Bone marrow (tissue), 2 donors: Measurements from ENCODE around the gene GPR157.

Experiments used
- DNase-seq, 2 donors: peaks; one replicate each; lab custom pipeline; 2025; lab: John Stamatoyannopoulos, UW

The GPR157 gene

GRCh38 chr1:9118186-9118585 is 10.7 kb downstream of the GPR157 start:
- no peak for DNase-seq

DNA sequence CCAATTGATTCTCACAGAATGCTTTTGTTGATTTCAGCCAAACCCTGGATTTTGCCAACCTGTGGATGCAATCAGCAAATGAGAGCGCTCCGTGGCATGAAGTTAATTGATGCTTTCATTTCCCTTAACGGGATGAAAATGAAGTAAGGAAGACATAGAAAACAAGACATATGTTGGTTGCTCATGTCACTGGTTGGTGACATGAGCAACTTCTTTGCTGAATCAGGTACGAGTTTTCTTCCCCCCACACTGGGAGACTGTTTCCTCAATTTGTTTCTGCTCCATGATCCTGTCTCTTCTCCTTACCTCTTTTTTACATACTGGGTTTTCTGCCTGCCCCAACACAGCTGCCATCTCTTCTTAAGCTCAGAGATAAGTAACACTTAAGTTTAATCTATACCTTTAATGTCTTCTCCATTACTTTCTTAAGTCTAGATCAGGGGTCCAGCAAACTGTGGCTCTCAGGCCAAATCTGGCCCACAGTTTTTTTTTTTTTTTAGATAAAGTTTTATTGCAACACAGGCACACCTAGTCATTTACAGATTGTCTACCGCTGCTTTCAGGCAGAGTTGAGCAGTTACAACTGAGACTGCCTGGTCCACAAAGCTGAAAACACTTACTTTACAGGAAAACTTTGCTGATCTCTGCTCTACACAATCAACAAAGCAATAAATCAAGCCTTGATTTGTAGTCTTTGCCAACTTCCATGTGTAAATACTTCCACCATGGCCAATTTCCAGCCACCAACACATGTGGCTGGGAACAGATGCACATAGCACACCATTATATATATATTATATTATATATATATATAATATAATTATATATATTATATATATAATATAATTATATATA is 13.3 kb downstream of the GPR157 start:
- no peak for DNase-seq

DNA sequence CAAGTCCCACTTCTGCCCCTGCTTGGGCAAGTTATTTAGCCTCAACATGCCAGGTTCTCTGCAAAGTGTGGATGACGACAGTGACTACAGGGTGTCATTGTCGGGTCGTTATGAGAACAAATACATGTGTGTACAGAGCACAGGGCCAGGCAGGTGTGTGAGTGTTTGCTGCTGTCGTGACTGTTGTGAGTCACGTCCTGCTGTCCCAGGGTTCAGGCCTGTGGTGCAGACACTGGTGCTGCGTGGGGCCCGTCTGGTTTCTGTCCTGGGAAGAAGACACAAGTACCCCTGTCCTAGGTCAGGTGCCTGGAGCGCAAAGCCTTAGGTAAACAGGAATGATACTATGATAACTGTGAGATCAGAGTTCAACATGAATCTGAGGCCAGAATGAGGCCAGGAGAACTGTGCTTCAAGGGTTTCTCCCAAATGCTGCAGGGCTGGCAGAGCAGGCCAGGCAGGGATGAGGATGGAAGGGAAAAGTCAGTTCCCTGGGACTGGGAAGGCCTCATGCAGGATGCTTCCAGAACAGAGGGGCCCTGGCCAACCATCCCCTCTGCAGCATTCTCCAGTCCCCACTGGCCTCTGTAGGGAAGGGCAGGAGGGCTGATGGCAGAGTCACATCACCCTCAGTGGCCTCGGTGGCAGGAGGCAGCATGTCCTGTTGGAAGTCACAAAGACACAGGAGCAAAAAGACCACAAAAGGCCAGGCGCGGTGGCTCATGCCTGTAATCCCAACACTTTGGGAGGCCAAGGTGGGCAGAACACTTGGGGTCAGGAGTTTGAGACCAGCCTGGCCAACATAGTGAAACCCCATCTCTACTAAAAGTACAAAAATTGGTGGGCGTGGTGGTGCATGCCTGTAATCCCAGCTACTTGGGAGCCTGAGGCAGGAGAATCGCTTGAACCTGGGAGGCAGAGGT is 15.7 kb downstream of the GPR157 start:
- no peak for DNase-seq

DNA sequence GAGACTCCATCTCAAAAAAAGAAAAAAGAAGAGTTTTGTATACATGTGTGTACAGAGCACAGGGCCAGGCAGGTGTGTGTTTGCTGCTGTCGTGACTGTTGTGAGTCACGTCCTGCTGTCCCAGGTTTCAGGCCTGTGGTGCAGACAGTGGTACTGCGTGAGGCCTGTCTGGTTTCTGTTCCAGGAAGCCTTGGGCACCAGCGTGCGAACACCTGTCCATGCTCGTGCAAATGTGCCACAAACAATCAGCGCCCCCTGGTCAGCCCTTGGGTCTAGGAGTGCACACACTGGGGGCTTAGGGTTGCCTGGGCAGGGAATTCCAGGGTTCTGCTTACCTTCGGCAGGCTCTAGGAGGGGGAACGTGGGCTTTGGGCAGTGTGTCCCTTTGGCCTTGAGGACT is 16.9 kb downstream of the GPR157 start:
- no peak for DNase-seq

DNA sequence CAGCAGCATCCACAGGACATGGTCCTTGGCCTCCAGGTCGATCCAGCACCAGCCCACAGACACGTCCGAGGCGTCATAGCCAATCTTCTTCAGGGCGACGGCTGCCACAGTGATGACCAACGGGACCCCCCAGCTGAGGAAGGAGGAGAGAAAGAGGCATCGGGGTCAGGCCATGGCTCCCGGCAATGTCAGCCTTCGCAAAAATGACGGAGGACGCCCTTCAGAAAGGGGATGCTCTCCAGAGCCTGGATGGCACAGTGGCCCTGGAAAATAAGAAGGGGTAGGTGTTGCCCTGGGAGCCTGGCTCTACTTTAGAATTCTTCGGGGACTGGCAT is 17.6 kb downstream of the GPR157 start:
- no peak for DNase-seq

DNA sequence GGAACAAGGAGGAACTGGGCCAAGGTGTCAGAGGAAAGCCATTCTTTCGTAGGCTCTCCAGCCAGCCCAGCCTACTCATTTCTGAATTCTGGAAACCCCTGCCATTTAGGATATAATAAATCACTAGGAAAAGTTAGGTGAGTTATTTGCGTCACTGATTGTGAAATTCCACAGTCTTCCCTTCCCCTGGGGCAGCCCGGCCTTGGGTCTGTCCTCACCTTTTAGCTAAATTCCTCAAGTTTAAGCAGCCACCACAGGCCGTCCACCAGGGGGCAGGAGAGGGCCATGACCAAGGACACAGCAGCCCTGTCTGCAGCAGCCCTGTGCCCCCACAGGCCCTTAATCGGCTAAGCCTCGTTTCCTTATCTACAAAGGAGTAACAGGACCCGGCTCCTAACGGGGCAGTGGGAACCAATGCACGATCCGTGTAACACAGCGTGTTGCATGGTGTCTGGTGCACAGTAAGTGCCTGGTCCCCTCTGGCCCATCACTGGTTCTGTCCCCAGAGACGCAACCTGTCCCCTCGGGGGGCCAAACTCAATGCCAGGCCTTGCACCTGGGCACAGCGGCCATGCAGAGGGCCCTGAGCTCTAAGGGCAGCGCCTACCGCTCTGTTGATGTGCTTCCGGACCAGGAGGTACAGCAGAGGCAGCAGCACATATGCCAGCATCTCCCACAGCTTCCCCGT is 18.1 kb downstream of the GPR157 start:
- DNase-seq, result peak; percentile 64 to 66

DNA sequence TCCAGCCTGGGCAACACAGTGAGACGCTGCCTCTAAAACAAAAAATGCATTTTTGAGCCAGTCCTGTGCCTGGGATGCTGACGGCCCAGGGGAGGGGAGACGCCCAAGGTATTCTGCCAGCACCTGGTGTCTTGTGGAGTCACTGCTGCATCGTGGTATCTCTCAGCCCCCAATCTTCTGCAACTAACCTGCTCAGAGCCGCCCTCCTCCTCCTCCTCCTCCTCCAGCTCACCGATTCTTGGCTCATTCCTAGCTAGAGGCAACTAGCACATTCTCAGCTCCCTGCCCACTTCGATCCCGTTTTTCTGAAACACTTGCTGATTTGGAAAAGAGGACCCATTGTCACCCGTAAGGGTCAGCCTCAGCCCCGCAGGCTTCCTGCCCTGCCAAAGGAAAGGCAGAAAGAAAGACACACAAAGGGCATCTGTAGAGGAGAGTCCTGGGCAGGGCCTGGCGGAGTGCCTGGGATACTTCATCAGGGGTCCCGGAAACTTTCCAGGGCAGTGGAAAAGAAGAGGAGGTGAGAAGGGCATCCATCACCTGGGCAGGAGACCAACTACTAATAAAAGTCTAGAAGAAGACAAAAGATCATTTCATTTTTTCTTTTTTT is 20.7 kb downstream of the GPR157 start:
- no peak for DNase-seq

DNA sequence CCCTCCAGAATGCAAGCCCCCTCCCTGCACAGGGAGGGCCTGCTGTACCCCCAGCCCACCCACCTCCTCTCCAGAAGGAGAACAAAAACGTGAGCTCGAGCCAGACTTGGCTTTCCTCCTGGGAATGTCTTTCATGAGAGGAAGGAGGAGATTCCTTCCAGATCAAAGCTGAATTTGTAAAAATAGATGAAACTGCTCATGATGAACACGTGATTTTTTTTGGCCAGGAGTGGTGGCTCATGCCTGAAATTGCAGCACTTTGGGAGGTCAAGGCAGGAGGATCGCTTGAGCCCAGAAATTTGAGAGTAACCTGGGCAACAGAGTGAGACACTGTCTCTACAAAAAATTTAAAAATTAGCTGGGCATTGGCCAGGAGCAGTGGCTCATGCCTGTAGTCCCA is 21.8 kb downstream of the GPR157 start:
- no peak for DNase-seq

DNA sequence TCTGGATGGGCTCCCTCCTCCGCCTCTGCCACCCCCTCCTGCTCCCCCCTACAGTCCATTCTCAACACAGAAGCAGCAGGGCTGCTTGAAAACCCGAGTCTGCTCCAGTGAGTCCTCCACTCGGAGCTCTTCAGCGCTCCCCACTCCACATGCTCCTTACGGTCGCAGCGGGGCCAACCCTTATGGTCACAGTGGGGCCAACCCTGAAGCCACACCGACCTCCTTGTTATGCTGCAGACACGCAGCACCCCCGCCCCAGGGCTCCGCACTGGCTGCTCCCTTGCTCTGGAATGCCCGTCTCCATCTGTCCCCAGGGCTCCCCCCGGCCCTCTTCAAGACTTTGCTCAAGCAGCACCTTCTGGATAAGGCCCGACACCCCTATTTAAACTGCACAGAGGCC is 22.6 kb downstream of the GPR157 start:
- DNase-seq, result no peak

- no peak for DNase-seq
Measured at GRCh38 chr1:9105336-9105867, 23.5 kb downstream of the GPR157 start.

DNA sequence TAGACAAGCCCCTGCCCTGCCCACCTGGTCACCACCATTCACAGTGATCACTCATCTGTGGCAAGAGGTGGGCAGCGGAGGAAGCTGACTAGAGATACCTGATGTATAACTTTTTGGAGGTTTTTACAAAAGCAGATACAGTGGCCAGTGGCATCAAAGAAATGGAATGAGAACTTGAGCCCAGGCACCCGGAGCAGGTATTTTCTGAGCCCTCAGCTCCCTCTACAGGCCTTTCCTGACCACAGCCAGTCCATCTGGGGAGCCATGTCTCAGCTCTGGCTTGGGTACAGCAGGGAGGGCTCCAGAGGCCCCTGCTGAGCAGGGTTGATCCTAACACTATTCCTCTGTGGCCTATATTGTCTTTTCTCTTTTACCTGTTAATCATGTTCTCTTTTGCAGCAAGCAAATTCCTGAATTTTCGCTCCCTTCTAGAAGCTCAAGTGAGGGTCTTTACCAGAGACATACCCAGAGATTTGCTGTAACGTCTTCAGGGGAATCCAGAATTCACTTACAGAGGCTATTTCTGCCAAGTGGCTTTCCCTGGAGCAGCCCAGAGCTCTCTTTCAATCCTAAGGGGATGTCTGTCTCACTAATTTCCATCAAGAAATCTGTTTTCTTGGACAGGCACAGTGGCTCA is 27.3 kb downstream of the GPR157 start:
- DNase-seq, result peak in 1 of 2 donors; percentile 76

DNA sequence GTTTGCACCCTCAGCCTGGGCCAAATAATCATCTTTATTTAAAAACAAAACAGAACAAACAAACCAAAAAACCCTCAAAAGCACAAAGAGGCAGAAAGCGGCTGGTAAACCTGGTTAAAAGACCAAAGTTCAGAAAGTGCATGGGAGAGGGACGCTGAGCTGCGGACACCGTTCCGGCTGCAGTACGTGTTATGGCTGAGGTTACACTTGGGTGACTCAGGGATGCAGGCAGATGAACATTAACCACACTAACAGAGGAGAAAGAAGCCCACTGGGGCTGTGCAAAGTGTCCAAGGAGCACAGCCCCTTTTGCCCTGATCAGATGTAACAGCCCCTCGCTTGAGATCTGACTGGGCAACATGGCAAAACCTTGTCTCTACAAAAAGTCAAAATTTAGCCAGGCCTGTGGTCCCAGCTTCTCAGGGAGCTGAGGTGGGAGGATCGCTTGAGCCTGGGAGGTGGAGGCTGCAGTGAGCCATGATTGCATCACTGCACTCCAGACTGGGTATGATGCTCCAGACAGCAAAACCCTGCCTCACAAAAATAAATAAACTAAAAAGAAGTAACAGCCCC is 28.3 kb downstream of the GPR157 start:
- no peak for DNase-seq

- no peak for DNase-seq
Measured at GRCh38 chr1:9099555-9099954, 29.3 kb downstream of the GPR157 start.

DNA sequence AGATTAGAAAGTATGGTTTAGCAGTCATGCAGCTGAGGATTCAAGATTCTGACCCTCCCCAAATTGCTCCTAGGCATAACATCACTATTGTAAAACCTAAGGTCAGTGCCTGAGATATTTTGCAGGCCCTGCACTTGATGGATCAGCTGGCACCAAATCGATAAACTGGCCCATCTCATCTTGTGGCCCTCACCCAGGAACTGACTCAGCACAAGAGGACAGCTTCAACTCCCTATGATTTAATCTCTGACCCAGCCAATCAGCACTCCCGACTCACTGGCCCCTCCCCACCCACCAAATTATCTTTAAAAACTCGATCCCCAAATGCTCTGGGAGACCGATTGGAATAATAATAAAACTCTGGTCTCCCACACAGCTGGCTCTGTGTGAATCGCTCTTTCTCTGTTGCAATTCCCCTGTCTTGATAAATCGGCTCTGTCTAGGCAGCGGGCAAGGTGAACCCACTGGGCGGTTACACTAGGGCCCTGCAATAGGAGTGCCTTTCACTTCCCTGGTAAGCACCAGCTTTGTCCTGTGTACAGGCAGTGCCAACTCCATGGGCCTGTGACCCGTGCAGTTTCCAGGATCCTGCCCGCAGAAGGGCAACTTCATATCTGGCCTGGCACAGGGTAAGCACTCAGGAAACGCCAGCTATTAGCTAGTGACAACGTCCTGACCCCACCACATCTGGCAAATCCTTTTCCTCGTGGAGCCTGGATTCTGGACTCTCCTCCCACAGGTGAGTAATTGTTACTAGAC is 30.8 kb downstream of the GPR157 start:
- DNase-seq, result no peak

DNA sequence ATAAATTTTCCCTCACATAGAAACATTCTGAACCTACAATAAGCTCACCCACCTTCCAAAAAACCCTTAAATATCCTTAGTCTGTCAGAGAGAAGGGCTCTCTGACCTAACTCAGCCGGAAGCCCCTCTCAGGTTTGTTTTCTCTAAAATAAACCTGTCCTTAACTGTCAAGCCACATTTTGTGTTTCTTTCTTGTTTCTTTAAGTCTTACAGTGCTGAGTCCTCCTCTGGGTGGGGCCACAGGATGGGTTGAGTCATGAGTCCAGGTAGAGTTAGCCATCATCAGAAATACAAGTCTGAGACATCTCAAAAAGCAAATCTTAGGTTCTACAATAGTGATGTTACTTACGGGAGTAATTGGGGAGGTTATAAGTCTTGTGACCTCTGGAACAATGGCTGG is 33.1 kb downstream of the GPR157 start:
- no peak for DNase-seq

DNA sequence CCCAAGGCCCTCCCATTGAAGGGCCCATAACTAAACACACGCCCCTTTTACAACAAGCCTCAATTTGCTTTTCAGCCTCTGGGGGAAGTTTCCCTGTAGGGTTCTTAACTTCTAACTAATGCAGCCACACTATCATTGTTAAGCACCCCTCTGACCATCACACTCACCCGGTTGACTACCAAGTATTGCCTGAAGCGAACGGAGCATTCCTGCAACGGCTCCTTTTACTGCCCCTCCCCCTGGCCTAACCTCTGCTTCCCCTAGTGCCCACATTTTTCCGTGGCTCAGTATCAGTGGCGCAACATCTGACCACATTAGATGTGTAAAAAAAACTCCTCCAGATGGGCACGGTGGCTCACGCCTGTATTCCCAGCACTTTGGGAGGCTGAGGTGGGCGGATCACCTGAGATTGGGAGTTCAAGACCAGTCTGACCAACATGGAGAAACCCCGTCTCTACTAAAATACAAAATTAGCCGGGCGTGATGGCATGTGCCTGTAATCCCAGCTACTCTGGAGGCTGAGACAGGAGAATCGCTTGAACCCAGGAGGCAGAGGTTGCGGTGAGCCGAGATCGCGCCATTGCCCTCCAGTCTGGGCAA is 34.8 kb downstream of the GPR157 start:
- DNase-seq, result peak in 1 of 2 donors; percentile 37

DNA sequence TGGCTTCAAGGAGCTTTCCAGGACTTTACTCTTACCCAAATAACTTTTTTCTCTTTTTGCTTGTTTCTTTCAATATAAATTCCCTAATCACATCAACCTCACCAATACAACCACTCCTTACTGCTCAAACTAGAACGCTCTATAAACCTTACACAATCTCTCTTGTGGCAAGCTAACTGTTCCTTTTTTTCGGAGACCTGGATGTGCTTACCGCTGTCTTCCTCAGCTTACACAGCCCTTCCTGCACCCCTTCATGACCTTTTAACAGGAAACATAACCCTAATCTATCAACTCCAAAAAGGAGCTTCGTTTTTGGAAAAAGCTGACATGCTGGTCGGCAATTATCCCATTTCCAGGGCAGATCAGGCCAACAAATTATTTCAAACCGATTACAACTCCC is 35.3 kb downstream of the GPR157 start:
- DNase-seq, result no peak

GRCh38 chr1:9093091-9093490 is 35.8 kb downstream of the GPR157 start:
- DNase-seq, result no peak

DNA sequence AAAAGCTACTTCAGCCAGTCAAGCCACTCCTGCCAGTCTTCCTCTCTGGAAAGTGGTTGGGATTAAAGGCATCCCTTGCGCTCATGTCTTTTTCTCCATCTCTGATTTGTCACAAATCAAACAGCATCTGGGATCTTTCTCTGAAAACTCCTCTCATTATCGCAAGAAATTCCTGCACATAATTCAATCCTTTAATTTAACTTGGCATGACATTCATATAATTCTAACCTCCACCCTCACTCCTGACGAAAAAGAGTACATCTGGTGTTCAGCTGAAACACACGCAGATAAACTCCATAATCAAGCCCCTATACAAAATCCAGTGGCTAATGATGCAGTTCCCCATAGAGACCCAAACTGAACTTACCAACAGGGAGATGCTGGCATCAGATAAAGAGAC is 40.1 kb downstream of the GPR157 start:
- no peak for DNase-seq
